GM12865 (cell line): Measurements from ENCODE around the gene LDLRAD4.

ENCODE experiments used
- DNase-seq: peaks from one replicate; pipeline ENCODE4 v3.0.0; 2010; ENCODE audit warnings: low read depth
- H3K4me3 ChIP-seq: 2 replicates; pipeline ENCODE4 v1.5.1; 2011; ENCODE audit warnings: mild to moderate bottlenecking, low read depth, low read length, control low read depth
- TF ChIP-seq, protein P1 (sequence below): IDR thresholded peaks from 2 replicates; pipeline ENCODE4 v1.5.1; 2011; ENCODE audit warnings: low read length, control low read depth, low read depth, inconsistent platforms; ENCODE audit not compliant: insufficient read depth; ENCODE audit errors: missing control alignments

Gene LDLRAD4

DNA sequence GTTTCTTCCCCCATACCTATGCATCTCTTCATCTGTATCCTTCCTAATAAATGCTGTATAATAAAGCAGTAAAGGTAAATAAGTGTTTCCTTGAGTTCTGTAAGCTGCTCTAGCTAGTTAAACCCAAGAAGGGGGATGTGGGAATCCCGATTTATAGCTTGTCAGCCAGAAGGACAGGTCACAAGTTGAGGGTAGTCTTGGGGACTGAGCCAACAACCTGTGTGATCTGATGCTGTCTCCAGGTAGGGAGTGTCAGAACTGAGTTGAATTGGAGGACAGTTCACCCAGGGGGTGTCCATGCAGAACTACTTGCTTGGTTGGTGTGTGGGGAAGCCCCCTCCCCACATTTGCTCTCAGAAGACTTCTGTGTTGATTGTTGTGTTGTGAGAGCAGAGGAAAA is 112.4 kb downstream of the LDLRAD4 start:
- H3K4me3 ChIP-seq: no peak overlapping the region
- TF ChIP-seq, protein P1, sequence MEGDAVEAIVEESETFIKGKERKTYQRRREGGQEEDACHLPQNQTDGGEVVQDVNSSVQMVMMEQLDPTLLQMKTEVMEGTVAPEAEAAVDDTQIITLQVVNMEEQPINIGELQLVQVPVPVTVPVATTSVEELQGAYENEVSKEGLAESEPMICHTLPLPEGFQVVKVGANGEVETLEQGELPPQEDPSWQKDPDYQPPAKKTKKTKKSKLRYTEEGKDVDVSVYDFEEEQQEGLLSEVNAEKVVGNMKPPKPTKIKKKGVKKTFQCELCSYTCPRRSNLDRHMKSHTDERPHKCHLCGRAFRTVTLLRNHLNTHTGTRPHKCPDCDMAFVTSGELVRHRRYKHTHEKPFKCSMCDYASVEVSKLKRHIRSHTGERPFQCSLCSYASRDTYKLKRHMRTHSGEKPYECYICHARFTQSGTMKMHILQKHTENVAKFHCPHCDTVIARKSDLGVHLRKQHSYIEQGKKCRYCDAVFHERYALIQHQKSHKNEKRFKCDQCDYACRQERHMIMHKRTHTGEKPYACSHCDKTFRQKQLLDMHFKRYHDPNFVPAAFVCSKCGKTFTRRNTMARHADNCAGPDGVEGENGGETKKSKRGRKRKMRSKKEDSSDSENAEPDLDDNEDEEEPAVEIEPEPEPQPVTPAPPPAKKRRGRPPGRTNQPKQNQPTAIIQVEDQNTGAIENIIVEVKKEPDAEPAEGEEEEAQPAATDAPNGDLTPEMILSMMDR: no peak
- no peak for DNase-seq

DNA sequence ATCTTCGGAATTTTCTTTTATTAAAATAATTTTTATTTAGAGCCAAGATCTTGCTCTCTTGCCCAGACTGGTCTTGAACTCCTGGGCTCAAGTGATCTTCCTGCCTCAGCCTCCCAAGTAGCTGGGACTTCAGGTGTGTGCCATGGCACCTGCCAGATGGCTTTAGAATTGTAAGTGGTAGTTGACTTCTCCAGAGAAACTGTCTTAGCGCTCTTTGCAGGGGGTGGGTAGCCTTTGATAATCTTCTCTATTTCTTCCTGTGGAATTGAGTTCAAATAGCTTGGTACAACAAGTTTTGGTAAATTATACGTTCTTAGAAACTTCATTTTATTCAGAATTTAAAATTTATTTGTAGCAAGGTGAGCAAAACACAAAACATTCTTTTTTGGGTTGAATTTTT is 113.3 kb downstream of the LDLRAD4 start:
- DNase-seq: no peak
- H3K4me3 ChIP-seq: no peak overlapping the region
- TF ChIP-seq, protein P1: no peak

DNA sequence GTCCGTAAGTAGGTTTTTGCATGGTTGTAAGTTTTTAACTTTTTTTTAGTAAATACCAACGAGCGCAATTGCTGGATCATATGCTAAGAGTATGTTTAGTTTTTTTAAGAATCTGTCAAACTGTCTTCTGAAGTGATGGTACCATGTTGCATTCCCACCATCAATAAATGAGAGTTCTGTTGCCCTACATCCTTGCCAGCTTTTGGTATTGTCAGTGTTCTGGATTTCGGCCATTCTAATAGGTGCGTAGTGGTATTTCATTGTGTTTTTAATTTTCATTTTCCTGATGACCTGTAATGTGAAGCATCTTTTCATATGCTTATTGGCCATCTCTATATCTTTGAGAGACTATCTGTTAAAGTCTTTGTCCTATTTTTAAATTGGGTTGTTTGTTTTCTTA is 114.3 kb downstream of the LDLRAD4 start:
- TF ChIP-seq, protein P1: no peak
- DNase-seq: no peak

DNA sequence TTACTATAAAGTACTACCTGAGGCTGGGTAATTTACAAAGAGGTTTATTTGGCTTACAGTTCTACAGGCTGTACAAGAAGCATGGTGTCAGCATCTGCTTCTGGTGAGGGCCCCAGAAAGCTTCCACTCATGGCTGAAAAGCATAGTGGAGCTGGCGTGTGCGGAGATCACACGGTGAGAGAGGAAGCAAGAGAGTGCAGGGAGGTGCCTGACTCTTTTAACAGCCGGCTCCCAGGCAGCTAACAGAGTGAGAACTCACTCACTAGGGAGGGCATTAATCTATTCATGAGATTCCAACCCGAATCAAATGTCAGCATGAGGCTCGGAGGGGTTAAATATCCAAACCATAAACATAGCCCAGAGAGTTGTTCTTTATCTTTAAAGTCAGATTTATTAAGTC is 117.3 kb downstream of the LDLRAD4 start:
- no peak overlapping the region for H3K4me3 ChIP-seq
- TF ChIP-seq, protein P1: no peak
- DNase-seq: no peak

More for the DNA sequence above, 114.3 kb downstream of the LDLRAD4 start:
- no peak overlapping the region for H3K4me3 ChIP-seq

DNA sequence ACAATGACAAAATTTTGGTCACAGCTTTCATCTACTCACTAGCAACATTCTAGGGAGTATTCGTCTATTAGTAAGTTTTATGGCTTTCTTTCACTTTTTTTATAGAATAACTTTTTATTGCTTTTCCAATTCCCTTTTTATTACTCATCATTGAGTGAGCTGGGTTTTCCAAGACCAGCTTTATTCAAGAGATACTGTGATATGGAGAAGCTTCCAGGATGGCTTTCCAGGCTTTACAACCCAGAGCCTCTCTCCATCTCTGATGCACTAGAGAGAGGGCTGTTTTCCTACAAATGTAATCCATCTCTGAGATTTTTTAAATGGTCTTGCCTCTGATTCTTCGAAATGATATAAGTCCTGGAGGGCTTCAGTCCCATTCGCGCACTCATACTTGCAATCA is 118.3 kb downstream of the LDLRAD4 start:
- no peak for DNase-seq
- no peak overlapping the region for H3K4me3 ChIP-seq
- TF ChIP-seq, protein P1: no peak

DNA sequence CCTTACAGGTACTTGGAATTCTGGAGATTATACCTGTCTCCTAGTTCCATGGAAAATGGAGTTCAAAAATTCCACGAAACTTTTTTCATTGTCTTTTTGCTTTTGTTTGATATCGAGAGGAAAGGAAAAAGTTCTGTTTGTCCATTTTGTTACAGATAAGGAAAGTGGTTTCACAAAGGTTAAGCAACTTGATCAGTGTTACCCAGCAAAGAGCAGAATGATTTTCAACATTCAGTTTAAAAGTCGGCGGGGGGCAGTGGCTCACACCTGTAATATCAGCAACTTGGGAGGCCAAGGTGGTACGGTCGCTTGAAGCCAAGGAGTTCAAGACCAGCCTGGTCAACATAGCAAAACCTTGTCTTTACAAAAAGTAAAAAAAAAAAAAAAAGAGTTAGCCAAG is 118.8 kb downstream of the LDLRAD4 start:
- TF ChIP-seq, protein P1: no peak
- no peak for DNase-seq
- no peak overlapping the region for H3K4me3 ChIP-seq

DNA sequence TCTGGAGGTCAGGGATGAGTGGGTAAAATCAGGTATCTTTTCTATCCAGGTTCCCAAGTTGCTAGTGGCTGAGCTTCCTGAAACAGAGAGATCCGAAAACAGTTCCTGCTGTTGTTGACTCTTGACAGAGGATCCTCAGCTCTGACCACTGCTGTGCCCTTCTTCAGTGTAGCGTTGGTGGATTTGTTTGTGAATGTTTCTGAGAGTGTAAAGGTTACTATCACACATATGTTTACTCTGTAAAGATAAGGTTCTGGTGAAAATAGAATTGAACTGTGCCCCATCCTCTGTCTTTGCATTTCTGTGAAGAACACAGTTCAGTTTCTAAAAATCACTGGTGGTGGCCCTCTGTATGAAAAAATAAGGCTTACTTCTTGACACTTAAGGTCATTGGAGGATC is 119.8 kb downstream of the LDLRAD4 start:
- no peak overlapping the region for H3K4me3 ChIP-seq
- TF ChIP-seq, protein P1: no peak
- DNase-seq: no peak
